ENCODE data around the gene REXO2. TPM values are rescaled to one million over a fixed set of nuclear protein-coding genes. Genes with fewer than 3 reads are reported as not detected.

REXO2 gene
- 331 and 366 TPM in 2 replicates for total RNA-seq (2014; rRNA removed; shearing (Covaris generic))

GRCh38 chr11:114439229-114440120, at the start of gene REXO2:
Gene REXO2, plus strand, starts transcription at chr11:114439467. Its CDS starts 62 bp downstream, at chr11:114439529.
- DNase-seq (ENCODE audit: low read depth) = peak; percentile 94

DNA sequence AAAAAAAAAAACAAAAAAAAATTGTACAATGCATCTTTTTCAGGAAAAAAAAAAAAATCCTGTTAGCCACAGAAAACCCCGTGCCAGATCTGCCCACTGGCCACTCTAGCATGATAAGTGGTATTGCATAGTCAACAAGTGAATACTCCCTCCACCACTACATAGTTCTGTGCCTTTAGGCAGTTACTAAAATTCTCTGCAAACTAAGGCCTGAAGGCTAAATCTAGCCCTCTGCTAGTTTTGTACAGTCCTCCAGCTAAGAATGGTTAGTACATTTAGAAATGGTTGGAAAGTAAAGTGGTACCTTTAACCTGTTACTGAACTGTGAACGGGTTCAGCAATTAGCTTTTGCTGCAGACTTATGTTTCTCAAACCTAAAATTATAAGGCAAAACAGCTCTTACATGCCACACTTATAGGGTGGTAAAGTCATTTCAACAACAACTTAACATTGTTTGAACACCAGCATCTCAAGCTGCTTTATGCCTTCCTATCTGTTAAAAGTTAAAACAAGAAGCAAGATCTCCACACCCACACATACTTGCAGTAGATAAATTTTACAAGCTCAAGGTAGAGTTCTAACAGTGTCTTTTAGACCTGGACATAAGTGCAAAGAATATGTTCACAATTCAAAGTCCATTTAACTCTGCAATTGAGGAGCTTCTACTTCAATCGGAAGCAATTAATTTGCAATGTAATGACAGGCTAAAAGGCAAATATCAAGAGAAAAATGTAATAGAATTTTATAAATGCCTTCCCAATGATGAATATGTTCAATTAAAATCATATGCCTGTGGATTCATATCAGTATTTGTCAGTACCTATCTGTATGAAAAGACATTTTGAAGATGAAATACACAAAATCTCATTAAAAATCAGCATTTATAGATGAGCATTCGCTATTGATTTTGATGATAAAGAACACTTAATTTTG, 46.3 kb upstream of the REXO2 start:
- no peak for DNase-seq (ENCODE audit: low read depth)

DNA sequence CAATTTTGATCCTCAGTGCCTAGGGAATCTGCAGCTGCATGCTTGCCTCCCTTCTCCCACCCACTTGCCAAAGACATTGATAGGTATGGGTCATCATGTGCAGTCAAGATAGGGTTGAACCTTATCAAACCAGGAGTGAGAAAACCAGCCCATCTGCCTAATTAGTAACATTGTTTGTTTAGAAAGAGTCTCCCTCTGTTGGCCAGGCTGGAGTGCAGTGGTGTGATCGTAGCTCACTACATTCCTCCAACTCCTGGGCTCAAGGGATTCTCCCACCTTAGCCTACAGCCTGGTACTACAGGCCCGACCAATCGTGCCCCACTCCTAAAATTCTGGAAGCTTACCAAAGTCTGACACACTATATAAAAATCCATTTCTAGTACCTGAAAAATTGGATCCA, 43.5 kb upstream of the REXO2 start:
- peak; percentile 36 for DNase-seq (ENCODE audit: low read depth)

DNA sequence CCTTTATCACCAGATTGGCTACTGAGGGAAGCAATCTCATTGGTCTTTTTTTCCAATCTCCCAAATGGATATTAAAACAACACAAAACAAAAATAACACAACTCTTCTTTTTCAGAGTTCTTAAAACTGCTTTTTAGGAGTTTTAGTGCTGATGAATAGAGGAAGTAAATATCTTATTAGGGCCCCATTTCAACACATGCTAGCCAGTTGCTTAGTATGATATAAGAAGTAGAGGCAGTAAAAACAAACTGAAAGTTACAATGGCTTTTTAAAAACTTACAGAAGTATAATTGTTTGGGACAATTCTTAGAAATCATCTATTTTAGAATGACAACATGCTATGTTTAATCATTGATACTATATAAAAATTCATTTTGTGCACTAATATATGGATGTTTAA, 42.4 kb upstream of the REXO2 start:
- no peak for DNase-seq (ENCODE audit: low read depth)

- DNase-seq (ENCODE audit: low read depth) = peak; percentile 17
Measured at GRCh38 chr11:114397349-114397982, 41.8 kb upstream of the REXO2 start.

DNA sequence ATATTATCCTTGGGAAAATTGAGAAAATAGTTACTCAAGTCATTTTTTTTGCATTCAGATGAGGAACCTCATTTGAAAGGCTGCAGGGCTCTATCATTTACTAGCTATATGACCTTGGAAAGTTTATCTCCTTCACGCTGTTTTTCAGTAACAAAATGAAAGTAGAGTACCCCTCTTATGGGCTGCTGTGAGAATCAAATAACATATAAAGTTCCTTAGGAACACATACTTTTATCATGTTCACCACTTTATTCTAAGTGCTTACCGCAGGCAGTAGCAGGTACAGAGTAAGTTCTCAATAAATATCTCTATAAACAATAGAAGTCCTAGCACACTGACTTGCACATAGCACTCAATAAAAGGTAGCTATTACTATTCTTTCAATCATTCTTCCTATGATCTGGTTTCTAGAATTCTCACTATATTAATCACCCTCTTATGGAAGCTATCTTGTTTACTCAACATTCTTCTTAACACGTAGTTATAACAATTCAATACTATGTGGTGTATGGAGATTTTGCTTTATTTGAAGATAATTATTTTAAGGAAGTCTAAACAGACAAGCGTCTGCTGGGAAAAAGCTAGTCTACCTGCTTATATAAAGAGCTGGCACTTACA, 40.9 kb upstream of the REXO2 start:
- DNase-seq (ENCODE audit: low read depth) = no peak

GRCh38 chr11:114399490-114400215, 39.6 kb upstream of the REXO2 start:
- DNase-seq (ENCODE audit: low read depth) = no peak

DNA sequence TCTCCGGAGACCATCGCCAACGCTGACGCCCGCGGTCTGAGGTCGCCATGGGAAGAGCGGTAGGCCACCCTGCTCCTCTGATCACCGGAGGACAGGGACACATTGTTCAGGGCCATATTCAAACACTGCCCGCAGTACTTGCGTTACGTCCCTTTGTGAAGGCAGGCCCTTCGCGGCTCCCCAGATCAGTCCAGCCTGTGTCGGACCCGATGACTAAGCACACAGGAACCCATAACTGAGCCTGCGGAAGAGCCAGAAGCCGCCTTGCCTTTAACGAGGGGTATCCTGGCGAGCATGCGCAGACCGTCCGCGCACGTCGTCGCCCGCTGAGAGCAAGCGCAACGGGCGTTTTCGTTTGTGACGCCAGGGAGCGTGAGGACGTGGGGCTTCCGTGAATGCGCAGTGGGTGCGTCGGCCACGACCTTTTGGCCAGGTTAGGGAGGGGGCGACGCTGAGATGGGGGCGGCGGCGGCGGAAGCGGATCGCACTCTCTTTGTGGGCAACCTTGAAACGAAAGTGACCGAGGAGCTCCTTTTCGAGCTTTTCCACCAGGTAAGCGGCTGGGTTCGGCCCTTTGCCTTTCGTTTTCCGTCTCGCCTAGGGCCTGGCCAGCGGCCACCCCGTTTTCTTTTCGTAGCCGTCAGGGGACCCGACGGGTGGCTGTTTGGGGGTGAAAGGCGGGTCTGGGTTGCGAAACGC, 38.9 kb upstream of the REXO2 start, which contains the start of the genes C11orf71 and RBM7:
Gene C11orf71, minus strand, starts transcription at position 296 of the 699 bp plus-strand sequence. Its CDS starts 180 bp downstream, at position 116.
Gene RBM7, plus strand, starts transcription at position 451 of the 699 bp plus-strand sequence. Its CDS starts 6 bp downstream, at position 457.
- peak; percentile 98 for DNase-seq (ENCODE audit: low read depth)

DNA sequence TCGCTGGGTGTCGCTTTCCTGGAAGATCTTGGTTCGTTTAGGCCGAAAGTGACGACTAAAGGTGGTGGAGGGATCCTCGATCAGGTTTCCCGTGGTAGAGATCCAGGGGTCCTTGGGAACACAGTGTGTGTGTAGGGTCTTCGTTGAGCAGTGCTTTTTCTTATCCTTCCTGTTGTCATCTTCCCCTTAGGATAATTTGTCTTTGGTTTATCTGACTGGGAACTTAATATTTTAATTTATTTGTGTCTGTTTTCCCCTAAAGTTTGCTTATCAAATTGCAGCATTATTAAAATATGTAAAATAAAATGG, 38.4 kb upstream of the REXO2 start:
- DNase-seq (ENCODE audit: low read depth) = no peak

GRCh38 chr11:114401311-114401710, 38.0 kb upstream of the REXO2 start:
- no peak for DNase-seq (ENCODE audit: low read depth)

DNA sequence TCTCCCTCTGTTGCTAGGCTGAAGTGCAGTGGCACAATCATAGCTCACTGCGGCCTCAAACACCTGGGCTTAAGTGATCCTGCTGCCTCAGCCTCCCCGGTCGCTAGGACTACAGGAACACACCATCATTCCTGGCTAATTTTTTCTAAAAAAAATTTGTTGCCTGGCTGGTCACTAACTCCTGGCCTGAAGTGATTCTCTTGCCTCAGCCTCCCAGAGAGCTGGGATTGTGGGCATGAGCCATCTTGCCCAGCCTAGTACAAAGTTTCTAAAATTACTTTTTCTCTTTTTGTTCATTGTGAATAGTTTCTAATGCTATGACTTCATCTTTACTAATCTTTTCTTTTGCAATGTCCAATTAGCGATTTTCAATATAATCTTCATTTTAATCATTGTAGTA, 26.3 kb upstream of the REXO2 start:
- no peak for DNase-seq (ENCODE audit: low read depth)

GRCh38 chr11:114413958-114414357, 25.3 kb upstream of the REXO2 start:
- no peak for DNase-seq (ENCODE audit: low read depth)

DNA sequence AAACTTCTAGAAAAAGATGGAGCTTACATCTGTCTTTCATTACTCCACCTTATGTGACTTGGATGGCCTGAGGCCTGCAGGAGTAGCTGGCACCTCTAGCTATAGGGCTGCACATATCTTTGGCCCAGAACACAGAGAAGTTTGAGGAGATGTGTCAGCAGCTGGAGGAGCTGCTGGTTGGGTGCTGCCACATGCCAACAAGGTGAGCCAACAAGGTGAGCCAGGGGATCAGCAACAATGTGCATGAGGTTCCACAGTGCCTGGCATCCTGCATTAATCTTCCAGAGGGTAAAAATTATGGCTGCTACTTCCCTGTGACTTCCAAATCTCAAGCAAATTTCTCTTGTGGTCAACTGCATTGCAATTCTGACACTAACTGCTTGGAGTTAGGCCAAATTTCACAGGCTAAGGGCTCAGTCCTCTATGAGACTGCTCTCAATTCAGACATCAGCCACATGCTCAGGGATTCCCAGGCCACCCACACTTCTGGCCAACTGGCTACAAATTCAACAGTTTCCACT, 22.8 kb upstream of the REXO2 start:
- DNase-seq (ENCODE audit: low read depth) = peak; percentile 66

- DNase-seq (ENCODE audit: low read depth) = no peak
Measured at GRCh38 chr11:114426280-114426679, 13.0 kb upstream of the REXO2 start.

DNA sequence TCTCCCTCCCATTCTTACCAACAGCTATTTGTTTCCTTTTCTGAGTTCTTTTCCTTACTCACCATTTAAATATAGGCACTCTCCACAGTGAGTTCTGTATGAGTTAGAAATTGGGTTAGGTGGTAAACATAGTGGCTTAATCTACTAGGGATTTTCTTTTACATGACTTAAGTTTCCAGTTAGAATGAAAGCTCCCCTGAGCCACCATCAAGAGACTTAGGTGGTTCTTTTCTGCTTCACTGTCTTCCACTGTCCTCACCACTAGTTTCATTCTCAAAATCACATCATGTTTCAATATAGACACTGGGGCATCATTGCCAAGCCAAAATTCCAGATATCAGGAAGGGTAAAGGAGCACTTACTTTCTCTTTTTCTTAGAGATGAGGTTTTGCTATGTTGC, 9.0 kb upstream of the REXO2 start:
- no peak for DNase-seq (ENCODE audit: low read depth)

GRCh38 chr11:114432893-114433292, 6.4 kb upstream of the REXO2 start:
- no peak for DNase-seq (ENCODE audit: low read depth)

DNA sequence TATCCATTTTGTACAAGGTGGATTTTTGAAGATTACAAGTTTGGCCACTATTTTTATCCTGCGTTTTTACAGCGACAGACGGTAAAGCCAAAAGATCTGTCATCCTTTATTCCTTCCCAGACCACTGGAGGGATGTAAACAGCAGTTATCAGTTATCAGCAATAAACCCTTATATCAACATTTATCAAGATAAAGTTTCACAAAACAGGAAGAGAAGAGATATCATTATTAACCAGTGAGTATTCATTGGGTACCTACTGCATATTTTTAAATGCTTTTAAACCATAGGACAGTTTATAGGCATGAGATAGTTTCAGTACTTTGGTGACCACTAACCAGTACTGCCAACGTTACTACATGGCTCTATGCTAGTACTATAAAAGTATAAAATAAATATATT, 5.9 kb upstream of the REXO2 start:
- no peak for DNase-seq (ENCODE audit: low read depth)

DNA sequence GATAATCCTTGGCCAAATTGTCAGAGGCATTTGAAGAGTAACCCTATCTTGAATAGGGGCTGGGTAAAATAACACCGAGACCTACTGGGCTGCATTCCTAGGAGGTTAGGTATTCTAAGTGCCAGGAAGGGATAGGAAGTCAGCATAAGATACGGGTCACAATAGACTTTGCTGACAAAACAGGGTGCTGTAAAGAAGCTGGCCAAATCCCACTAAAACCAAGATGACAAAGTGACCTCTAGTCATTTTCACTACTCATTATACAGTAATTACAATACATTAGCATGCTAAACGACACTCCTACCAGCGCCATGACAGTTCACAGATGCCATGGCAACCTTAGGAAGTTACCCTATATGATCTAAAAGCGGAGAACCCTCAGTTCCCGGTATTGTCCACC, 964 bp upstream of the REXO2 start:
- DNase-seq (ENCODE audit: low read depth) = no peak

DNA sequence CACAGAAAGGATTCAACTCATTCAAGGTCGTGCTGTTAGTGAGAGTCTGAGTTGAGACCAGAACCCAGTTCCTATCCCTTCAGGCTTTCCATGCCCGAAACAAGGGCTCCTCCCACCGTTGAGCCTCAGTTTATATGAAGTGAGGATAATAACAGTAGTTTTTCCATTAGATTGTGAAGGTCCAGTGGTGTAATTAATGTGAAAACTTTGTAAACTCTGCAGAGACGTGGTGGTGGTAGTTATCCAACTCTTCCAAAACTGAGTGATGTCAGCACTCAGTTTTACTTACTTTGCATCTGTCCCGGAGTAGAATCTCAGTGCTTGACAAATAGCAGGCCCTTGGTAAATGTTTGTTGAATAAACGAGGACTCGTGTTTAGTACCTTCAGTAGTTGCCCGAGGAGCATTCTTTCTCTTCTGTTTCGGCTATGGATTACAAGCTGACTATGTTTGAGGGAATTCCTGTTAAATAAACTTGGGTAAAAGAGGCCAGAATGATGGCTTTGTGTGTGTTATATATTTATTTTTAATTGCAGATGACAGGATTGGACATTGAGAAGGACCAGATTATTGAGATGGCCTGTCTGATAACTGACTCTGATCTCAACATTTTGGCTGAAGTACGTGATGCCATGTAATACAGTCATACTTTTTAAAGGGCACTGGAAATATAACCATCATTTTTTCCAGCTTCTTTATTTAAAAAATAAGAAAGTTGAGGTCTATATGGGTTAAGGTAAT, 1.0 kb downstream of the REXO2 start:
- DNase-seq (ENCODE audit: low read depth) = peak; percentile 15

Measured in RPMI7951 (cell line).